ENCODE results near the gene SPATA33.

DNA sequence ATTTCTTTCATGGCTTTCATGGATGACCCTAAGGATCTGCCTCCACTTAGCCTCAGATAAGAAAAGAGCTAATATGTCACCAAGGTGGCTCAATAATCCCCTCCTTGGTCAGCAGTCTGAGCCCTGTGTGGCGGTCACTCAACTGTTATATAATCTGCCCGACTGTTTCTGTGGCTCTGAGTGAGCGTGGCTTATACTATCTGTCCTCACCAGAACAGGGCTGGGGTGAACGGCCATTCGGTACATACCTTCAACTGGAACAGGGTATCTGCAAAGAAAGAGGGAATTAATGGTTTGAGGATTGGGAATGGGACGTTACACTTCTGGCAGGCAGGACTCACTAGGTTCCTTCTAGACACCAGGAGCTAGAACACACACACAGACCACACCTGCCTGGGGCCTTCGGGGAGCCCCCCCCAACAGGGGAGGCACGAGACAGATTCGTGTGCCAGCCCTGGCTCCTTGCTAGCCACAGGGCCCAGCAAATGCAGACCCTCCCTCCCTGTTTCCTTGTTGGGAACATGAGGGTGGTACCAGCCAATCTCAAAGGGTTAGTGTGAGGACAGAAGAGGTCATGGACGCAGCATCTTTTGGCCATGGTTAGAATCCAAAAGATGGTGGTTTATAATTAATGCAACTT is 3.9 kb upstream of the SPATA33 start:
- TF ChIP-seq, protein P1, sequence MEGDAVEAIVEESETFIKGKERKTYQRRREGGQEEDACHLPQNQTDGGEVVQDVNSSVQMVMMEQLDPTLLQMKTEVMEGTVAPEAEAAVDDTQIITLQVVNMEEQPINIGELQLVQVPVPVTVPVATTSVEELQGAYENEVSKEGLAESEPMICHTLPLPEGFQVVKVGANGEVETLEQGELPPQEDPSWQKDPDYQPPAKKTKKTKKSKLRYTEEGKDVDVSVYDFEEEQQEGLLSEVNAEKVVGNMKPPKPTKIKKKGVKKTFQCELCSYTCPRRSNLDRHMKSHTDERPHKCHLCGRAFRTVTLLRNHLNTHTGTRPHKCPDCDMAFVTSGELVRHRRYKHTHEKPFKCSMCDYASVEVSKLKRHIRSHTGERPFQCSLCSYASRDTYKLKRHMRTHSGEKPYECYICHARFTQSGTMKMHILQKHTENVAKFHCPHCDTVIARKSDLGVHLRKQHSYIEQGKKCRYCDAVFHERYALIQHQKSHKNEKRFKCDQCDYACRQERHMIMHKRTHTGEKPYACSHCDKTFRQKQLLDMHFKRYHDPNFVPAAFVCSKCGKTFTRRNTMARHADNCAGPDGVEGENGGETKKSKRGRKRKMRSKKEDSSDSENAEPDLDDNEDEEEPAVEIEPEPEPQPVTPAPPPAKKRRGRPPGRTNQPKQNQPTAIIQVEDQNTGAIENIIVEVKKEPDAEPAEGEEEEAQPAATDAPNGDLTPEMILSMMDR (IDR thresholded peaks at IDR 0.05 in 4 of 5, conservative IDR thresholded peaks at IDR 0.05 in 1 of 5), result no peak
- TF ChIP-seq POLR2A (IDR thresholded peaks at IDR 0.05), result no peak
